HG02571 (cell line): ENCODE measurements around the gene CCDC14.
"Not testable (repeated sequence)": the region's sequence is repeated elsewhere in the genome, so short reads cannot be mapped to it uniquely, and the experiment has no call there.

ENCODE experiments used
- ATAC-seq: cut with Tn5 transposase; IDR thresholded peaks from one replicate; pipeline ENCODE4 v1.9.1; 2021; ENCODE audit warnings: mild to moderate bottlenecking, moderate library complexity; ENCODE audit not compliant: unreplicated experiment

CCDC14 gene

DNA sequence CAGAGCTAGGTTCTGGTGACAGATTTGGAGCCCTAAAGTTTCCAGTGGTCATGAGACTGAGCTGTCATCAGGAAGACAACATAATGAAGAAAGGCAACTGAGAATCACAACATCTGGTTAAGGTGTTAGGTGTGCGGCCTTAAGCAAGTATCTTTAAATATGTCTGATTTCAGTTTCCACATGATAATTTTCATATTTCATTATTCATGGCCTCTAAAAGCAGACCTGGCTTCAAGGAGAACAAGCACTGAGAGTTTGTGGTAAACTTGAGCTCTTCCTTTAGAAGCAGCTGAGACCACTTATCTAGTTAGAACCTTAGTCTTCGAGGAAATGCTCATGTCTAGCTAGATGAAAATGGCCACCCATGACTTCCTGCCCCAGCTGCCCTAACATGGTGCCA, 51.2 kb downstream of the CCDC14 start:
- ATAC-seq, result peak; percentile 70

DNA sequence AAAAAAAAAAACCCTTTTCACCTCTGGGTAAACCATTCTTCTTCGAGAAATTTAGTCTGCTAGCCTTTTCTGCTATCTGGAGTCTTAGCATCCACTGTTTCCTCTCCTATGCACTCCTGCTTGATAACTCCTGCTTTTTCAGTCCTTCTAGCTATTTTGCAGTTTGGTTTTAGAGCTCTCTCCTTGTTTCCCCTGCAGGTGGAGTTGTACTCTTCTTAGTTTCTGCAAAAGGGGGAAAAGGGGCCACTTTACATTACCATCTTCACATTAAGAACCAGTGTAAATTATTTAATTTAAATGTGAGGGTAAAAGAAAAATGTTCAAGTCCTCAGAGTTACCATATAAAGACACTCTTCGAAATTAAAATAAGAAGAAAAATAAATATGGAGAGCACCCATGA, 53.3 kb downstream of the CCDC14 start:
- no peak for ATAC-seq

DNA sequence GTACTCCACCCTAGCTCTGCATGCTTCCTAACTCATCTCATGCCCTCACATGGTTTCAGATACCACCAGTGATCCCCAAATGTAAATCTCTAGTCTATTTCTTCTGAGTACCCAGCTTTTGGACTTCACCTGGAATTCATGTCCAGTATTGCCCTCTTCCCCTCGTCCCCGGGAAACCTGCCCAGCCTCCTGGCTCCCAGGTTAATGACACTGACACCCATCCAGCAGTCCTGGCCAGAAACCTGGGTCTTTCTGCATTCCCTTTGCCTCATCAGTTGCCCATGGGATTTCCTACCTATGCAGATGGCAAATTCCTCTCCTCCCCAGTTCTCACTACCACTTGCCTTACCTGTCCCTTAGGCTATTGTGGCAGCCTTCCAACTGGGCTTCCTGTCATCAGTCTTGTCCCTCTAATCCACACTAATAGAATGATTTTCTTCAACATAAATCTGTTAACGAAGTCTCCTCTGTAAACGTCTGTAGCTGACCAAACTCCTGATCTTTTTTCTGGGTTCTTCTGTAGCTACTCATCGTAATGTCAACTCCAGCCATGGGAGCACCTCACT, 61.6 kb downstream of the CCDC14 start:
- no peak for ATAC-seq

DNA sequence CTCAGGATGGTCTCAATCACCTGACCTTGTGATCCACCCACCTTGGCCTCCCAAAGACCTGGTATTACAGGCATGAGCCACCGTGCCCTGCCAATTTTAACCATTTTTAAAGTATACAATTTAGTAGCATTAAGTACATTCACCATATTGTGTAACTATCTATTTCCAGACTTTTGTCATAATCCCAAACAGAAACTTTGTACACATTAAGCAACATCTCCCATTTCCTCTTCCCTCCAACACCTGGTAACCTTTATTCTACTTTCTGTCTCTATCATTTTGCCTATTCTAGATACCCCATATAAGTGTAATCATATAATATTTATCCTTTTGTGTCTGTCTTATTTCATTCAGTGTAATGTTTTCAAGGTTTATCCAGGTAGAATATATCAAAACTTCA, 68.0 kb downstream of the CCDC14 start:
- ATAC-seq, result no peak

DNA sequence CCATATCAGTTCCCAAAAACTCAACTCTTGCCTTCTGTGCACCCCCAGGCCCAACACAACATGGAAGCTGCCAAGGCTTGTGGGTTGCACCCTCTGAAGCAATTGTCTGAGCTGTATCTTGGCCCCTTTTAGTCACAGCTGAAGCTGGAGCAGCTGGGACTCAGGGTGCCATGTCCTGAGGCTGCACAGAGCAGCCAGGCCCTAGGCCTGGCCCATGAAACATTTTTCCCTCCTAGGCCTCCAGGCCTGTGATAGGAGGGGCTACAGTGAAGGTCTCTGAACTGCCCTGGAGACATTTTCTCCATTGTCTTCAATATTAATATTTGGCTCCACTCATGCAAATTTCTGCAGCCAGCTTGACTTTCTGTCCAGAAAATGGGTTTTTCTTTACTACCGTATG, 68.8 kb downstream of the CCDC14 start:
- ATAC-seq, result no peak

DNA sequence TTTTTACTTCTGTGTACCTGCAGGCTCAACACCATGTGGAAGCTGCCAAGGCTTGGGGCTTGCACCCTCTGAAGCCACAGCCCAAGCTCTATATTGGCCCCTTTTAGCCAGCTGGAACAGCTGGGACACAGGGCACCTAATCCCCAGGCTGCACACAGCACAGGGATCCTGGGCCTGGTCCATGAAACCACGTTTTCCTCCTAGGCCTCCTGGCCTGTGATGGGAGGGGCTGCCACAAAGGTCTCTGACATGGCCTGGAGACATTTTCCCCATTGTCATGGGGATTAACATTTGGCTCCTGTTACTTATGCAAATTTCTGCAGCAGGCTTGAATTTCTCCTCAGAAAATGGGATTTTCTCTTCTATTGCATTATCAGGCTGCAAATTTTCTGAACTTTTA, 70.0 kb downstream of the CCDC14 start:
- ATAC-seq, result not testable (repeated sequence)

DNA sequence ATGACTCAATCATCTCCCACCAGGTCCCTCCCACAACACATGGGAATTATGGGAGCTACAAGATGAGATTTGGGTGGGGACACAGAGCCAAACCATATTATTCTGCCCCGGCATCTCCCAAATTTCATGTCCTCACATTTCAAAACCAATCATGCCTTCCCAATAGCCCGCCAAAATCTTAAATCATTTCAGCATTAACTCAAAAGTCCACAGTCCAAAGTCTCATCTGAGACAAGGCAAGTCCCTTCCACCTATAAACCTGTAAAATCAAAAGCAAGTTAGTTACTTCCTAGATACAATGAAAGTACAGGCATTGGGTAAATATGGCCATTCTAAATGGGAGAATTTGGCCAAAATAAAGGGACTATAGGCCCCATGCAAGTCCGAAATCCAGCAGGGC, 70.9 kb downstream of the CCDC14 start:
- not testable (repeated sequence) for ATAC-seq

DNA sequence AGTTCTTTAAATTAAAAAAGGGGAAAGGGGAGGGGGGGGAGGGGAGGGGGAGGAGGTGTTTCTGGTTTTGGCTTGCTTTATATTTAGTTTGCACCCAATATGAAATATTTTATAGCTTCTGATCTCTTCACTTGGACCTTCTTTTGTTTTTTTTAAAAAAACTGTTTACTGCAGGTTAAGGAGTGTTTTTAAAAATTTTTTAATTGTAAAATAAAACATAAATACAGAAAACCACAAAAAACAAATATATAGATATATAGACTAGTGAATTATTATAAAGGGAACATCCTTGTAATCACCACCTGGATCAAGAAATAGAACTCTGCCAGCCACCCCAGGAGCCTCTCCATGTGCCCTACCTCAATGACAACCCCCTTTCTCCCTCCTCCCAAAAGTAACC, 76.0 kb downstream of the CCDC14 start:
- no peak for ATAC-seq

DNA sequence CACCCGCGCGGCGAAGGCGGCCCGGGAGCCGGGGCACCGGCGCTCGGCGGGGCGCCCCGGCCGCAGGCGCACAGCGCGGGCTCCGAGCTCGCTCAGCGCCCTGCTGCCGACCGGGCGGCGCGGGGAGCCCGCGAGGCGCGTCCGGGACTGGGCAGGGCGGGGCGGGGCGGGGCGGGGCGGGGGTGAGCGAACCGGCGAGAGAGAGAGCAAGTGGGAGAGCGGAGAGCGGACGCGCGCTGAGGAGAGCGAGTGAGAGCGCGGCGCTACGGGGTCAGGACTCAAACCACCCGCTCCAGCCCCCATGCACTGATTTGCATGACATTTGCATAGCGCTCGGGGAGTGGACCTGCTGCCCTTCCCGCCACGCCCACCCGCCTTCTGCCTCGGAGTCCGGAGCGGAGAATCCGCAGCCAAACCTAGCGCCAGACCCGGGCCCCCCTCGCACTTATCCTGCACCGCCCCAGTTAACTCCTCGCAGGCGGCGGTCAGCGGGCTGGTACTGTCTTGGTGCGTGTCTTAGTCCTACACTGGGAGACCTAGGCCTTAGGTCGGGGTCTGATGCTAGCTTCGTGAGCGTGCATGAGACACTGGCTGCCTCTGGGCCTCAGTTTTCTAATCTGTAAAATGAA, 76.7 kb downstream of the CCDC14 start, which contains the start of gene MYLK:
Gene MYLK, minus strand, starts transcription at position 130 of the 629 bp plus-strand sequence. CDS start 90,491 bp downstream, outside the sequence.
- ATAC-seq, result no peak

DNA sequence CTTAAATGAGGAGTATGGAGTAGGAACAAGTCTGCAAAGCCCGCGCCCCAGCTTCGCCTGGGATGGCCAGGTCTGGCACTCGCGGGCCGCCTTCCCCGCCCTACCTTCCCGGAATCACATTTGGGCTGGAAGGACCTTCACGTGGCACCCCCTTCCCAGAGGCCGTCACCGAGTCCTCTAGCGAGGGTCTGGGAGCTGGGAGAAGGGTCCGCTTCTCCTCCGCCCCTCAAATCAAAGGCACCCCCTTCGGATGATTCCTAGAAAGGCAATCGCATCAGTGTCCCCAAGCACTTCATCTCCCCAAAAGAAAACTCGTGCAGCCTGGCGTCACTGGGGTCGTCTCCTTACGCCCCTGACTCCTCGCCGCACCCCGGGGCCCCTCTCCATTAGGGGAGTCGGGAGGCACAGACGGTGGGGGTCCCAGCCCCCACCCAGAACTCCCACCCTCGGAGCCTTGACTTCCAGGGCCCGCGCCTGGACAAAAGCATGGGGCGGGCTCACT, 77.3 kb downstream of the CCDC14 start:
- no peak for ATAC-seq

DNA sequence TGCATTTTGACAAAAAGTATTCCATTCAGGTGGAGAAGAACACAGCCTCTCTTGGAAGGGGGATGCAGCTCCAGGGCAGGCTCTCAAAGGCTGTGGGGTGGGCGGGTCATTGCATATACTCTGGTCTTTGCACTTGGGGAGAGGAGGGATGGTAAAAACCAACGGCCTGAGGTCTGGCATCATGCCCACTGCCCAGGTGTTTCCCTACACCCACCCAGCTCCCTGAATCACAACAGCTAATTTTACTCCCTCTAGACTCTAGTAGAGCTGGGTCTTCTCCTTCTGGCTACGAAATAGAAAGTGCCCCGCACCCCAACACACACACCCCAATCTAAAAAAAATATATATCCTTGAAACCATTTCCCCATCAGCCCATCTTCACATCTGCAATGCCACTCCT, 77.9 kb downstream of the CCDC14 start:
- no peak for ATAC-seq

DNA sequence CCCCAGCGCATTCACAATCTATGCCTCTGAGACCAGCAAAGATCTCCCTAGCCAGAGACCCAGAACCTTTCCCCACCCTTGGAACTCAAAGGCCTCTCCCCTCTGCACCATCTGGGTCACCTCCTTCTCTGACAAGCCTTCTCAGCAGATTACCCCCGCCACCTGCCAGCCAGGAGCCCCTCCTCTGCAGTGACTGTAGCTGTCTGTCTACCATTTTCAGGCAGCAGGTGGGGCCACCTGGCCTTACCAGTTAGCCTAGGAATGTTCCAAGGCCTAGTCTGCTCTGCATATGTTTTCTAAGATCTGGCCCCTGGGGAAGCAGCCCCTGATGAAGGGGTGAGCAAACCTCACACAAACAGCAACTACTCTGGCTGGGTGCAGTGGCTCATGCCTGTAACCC, 79.3 kb downstream of the CCDC14 start:
- ATAC-seq, result no peak

DNA sequence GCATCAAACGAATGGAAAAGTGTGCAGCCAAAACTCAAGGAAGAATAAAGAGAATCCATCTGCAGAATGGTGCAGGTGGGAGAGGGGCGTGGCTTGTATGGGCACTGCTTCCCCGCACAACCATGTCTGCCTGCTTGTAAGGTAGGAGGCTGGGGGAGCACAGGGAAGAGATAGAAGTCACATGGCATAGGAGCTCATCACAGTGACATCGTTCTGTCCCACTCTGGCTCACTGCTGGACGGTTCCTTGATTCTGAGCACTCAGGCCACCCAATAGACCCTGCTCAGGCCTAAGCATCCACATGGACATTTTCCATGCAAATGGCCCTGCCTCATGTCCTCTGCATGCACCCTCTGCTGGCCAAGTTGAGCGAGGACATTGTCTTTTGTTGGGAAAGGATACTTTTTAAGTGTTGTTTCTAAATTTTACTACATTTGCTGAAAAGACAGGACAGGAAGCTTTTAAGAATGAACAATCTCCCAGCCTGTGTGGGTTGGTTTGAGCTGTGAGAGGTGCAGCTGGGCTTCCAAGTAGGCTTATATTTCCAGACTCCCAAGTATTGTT, 79.9 kb downstream of the CCDC14 start:
- ATAC-seq, result no peak

DNA sequence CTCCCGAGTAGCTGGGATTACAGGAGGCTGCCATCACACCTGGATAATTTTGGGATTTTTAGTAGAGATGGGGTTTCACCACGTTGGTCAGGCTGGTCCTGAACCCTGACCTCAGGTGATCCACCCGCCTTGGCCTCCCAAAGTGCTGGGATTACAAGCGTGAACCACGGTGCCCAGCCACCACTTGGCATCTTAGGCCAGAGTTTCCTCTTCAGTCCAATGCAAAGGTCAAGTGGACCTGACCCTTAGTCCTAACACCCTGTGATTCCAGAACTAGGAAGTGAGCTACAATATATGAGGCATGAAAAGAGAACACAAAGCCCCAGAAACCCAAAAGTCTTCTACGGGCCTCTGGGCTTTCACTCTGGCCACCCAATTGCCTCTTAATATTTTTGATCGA, 82.2 kb downstream of the CCDC14 start:
- no peak for ATAC-seq

DNA sequence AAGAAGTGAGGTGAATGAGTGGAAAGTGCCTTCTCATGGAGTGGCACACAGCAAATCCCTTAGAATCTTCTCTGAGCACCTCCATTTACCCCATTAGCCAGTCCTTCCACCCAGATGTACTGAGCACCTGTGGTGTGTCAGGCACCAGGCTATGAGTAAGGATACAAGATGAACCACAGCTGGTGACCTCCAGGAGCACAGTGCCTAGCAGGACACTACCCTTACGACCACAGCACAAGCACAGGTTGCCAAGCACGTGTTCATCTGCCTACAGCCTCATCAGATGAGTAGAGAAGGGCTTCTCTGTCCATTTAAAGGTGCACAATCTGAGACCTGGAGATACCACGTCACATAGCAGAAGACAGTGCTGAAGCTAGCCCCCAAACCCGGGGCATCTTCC, 83.1 kb downstream of the CCDC14 start:
- ATAC-seq, result no peak

DNA sequence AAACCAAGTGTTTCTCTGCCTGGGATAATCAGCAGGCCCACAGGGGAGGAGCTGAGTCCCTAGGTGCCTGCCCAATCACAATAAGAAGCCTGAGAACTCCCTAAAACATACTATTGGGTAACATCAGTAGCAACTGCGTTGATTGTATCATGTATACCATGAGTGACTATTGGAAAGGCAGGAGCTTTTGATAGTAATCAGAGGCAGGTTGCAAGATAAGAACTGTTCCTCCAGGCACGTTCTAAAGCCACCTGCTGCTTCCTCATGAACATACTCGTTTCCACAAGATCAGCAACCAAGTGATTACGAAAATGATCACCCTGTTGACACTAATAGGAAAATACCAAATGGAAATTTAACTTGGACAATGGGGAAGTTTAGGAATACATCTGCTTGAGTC, 83.6 kb downstream of the CCDC14 start:
- no peak for ATAC-seq

DNA sequence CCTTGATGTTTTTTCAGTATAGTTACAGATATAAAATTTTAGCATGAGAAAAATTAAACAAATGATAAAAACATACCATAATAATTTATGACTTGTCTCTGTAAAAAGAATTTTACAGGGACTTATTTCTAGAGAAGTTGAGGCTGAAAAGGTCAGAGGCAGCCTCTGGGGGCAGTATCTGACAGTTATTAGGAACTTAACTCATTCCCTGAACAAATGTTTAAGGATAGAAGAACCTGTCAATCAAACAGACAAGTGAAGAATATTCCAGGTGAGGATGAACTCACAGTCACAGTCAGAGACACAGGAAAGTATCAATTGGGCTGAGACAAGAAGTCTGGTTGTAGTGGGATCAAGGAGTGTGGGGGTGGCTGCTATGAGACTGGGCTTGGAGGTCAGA, 84.2 kb downstream of the CCDC14 start:
- ATAC-seq, result no peak

DNA sequence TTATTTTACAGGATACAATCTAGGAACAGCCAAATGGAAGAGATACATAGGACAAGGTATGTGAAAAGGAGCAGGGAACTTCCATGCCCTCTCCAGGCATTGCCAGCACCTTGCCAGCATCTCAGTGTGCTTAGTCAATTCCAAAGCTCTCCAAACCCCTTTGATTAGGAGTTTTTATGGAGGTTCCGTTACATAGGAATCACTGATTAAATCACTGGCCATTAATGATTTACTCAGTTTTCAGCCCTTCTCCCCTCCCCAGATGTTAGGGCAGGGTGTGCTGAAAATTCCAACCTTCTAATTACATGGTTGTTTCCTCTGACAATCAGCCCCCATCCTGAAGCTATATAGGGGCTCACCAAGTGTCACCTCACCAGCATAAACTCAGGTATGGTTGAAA, 88.4 kb downstream of the CCDC14 start:
- no peak for ATAC-seq

DNA sequence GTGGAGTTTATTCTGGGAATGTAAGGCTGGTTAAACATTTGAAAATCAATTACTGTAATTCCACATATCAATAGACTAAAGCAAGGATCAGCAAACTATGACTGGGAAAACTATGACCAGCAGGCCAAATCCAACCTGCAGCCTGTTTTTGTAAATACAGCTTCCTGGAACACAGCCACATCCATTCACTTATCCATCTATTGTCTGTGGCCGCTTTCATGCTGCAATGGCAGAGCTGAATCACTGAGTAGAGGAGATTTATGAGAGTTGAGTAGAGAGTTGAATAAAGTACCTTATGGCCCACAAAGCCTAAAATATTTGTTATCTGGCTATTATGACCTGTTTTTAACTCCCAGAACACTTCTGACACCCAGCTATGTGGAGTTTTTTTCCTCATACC, 89.1 kb downstream of the CCDC14 start:
- no peak for ATAC-seq

DNA sequence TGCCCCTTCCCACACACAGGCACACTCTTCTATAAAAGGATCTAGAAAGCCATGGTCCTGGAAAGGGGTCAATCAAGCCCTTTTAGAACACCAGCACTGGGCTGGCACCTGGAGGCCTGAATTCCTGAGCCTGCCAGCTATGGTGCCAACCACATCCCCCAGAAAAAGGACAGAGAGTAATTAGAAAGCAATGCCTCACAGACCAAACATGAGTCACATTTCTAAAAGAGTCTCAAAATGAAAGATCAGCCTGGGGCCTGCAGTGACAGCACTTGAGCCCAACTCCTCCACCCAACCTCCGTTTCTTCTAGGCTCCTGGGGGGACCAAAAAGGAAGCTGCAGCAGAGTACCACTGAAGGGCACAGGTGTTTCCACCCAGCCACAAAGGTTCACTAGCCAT, 91.0 kb downstream of the CCDC14 start:
- no peak for ATAC-seq

DNA sequence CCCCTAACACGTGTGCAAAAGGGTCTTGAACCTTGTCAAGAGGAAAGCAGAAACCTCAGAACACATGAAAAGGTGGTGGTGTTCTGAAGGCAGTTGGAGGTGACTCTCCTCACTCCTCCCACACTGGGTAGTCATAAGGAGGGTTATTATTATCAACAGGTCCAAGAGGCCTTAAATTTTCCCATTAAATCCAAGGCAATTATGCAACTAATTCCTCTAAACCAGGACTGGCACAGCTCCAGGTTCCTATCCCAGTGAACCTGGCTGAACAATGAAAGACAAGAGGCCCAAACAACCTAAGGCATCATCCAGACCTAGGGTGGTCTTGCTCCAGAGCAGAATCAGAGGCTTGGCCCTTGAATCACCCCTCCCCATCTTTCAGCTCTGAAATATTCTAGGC, 91.9 kb downstream of the CCDC14 start:
- ATAC-seq, result no peak

DNA sequence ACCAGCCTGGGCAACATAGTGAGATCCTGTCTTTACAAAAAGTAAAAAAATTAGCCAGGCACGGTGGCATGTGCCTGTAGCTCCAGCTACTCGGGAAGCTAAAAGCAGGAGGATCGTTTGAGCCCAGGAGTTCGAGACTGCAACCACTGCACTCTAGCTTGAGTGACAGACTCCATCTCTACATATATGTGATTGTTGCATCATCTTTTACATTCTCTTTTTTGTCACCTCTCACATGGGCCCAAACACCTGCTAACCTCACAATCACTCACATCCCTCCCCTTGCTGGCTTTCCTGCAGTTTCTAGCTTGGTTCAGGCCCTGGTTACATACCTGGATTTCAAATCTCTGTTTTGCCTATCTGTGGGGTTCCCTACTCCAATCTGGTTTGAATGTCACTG, 96.3 kb downstream of the CCDC14 start:
- no peak for ATAC-seq
